GM21717 (cell line): ENCODE data around the gene NDUFV1.
"Not testable (repeated sequence)": the region's sequence is repeated elsewhere in the genome, so short reads cannot be mapped to it uniquely, and the experiment has no call there.

ENCODE experiments used
- ATAC-seq: cut with Tn5 transposase; IDR thresholded peaks from one replicate; pipeline ENCODE4 v1.9.1; 2021; ENCODE audit warnings: mild to moderate bottlenecking, moderate library complexity; ENCODE audit not compliant: unreplicated experiment

Gene NDUFV1

DNA sequence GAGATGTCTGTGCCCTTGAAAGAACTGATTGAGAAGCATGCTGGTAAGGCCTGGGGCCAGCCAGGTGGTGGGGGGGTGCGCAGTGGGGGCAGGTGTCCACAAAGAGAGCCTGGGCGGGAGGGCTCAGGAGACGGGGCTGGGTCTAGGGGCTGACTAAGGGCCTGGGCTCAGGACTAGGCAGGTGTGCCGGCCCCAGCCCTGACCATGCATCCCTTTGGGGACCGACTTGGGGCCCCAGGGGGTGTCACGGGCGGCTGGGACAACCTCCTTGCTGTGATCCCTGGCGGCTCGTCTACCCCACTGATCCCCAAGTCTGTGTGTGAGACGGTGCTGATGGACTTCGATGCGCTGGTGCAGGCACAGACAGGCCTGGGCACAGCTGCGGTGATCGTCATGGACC lies 4.4 kb downstream of the NDUFV1 start:
- no peak for ATAC-seq

DNA sequence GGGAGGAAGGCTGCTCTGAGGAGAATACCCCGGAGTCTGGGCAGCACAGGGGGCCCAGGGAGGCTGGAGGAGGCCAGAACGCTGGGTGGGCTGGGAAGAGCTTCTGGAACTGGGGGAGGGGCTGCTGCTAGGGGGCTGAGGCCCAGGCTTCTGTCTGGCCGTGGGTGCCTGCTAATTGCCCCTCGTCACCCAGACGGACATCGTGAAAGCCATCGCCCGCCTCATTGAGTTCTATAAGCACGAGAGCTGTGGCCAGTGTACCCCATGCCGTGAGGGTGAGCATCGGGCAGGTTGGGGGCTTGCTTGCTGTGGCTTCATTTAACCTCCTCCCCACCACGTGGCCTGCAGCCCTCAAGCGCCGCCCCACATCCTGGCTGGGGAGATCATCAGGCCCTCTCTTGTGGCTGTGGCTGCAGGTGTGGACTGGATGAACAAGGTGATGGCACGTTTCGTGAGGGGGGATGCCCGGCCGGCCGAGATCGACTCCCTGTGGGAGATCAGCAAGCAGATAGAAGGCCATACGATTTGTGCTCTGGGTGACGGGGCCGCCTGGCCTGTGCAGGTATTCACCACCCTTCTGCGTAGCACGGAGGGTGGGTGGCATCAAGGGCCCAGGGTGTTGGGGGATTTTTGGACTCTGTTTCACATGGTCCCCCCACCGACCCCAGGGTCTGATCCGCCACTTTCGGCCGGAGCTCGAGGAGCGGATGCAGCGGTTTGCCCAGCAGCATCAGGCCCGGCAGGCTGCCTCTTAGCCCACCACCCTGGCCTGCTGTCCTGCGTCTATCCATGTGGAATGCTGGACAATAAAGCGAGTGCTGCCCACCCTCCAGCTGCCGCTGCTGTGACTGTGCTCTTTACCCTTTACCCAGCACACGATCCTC lies 5.2 kb downstream of the NDUFV1 start:
- no peak for ATAC-seq

DNA sequence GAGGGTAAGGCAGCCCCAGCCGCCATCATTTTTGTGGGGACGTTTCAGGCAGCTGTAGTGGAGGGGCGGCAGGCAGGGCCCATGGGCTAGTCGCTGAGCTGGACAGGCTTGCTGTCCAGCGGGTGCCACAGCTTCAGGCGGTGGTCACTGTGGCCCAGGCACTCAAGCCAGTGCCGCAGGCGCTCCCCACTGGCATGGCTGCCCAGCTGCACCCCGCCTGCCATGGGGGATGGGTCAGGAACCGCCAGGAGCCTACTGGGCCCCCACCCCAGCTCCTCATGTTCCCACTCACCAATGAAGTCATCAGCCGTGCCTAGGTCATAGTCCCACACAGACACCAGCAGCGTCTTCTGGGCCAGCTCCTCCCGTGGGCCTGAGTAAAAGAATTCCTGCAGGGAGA lies 6.0 kb downstream of the NDUFV1 start:
- no peak for ATAC-seq

DNA sequence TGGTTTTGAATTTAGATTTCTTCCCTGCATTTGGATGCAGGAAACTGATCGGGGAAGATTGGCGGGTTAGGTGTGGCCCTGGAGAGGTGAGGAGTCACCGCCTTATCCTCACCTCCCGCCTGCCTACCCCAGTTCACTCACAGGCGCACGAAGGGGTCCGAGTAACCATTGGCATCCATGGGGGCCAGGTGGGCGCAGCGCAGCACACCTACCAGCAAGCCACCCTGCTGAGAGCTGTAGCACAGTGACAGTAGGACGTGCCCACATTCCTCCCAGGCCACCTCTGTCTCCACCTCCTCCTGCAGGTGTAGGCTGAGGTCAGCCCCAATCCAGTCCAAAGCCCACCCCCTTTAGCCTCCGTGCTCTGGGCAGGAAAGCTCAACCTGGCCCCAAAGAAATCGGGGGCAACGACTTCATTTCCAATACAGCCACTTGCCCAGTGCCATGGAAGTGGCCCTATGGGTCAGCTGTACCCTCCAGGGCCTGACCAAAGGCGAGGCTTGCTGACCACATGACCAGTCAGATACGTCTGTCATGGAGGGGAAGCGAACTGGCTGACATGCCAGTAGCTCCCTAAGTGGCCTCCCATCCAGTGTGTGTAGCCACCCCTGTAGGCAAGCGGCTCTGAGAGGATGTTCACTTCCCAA lies 6.7 kb downstream of the NDUFV1 start:
- no peak for ATAC-seq

DNA sequence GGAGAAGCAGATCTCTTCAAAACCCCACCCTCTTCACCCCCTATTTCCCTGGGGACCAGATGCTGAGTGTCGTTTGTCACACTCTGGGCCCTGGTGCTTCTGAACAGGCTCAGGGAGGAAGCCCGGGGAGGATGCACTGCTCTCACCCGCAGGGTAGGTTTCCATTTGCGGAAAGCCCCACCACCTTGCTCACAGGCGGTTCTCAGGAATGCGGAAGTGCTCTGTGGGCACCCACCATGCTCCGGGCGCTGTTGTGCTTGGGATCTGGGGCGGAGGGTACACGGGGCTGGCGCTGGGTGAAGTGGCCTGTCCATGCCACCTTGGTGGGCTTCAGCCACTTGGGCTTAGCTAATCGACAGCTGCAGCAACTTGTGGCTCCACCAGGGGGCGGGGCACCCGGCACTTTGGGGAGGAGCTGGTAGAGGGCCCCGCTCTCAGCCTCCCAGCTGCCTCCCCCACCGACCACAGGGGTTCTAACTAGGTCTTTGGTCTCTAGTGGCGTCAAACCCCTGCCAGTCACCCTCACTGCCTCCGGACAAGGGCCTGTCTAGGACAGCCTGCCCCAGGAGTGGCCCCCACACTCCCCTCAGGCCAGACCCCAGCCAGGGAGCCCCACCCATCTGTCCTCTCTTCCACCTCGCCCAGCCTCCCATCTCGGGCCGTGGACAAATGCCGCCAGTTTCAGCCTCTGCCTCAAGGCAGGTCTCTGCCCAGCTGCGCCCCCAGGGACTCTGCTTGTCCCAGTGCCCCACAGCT lies 7.4 kb downstream of the NDUFV1 start:
- ATAC-seq: peak; percentile 69

DNA sequence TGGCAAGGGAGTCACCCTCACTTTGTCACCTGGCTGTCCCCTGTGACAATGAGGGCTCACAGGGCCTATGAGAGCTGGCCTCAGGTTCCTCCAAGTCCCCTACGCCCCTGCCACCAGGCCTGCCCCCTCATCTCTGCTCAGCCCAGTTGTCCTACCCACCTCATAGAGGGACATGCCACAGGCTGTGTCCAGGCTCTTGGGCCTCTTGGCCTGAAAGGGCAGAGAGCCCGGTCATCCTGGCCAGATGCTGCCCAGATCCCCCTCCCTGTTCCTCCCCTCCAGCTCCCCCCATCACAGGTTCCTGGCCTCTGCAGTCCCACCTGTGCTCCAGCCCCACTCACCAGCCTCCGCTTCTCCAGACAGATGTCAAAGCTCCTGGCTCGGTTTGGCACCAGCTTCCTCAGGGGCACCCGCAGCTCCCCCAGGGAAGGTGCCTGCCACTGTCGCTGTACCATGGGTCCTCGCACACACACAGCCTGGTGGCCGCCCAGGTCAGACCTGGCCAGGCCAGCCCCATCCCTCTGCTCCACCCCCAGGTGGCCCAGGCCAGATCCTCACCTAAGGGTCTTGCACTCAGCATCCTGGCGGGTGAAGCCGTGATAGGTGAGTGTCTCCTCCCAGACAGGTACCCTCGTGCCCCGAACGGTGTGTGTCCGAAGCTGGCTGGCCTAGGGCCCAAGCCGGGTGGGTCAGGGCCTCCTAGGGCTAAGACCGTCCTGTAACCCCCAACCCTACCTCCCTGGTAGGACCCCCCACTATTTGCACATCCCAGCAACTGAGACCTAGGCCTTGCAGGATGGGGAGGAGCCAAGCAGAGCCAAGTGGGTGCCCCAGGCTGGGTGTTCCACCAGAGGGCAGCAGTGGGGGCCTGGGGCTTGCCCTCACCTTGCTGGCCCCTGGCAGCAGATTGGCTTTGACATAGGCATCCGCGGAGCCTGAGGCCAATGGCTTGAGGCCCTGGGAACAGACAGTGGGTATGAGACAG lies 8.3 kb downstream of the NDUFV1 start:
- ATAC-seq: no peak

DNA sequence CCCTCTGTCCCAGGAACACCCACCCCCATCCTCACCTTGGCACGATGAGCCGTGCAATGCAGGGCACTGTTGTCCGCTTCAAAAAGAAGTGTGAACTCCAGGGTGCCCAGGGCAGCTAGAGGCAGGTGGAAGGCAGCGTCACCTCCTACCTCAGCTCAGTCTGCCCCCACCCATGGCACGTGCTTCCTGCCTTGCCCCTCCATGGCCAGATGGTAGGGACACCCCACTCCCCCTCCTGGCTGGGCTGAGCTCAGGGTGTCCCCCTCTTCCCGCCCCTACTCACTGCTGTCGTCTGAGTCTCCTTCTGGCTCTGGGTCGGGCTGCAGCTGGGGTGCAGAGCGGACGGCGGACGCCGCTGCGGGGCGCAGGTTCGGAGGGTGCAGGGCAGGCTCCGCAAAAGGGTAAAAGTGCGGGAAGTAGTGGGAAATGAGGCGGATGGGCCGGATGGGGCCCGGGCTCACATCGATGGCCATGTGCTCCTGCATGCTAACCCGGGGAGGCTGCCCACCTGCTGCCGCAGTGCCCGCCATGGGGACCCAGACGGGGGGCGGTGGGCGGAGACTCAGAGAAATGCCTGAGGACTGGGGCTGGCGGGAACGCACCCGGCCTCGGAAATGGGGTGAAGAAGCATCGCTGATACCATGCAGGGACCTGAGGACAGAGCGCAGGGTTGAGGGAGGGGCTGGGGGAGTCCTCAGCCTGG lies 9.1 kb downstream of the NDUFV1 start:
- ATAC-seq: no peak

DNA sequence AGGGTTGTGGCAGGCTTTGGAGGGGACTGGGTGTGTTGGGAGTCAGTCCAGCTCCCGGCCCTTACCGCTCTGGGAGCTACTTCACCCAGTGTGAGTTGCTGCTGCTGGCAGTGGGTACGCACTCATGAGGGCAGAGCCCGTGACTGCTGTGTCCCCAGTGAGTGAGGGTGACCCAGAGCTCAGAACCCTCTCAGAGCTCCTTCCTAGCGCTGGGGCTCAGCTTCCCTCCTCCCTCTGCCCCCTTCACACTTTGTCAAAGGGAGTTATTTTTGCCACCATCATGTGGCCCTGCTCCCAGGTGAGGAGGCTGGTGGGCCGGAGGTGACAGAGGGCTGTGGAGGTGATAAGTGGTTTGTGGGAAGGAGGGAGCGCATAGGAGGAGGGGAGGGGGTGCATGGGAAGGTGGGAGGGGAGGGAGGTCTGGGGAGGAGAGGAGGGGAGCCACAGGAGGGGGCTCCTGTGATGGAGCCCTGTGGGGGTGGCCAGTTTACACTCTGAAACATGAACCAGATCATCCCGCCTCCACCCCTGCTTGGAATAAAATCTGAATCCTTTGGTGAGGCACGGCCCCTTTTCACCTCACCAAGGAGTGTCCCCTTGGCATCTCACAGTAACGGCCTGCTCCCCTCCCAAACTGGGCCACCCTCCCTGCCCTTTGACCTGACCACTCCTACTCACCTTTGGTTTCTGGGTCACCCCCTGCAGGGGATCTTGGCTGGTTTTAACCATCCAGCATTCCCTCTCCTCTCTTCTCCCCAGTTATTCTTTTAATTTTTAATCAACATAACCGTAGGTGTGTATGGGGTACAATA lies 9.9 kb downstream of the NDUFV1 start:
- ATAC-seq: no peak

DNA sequence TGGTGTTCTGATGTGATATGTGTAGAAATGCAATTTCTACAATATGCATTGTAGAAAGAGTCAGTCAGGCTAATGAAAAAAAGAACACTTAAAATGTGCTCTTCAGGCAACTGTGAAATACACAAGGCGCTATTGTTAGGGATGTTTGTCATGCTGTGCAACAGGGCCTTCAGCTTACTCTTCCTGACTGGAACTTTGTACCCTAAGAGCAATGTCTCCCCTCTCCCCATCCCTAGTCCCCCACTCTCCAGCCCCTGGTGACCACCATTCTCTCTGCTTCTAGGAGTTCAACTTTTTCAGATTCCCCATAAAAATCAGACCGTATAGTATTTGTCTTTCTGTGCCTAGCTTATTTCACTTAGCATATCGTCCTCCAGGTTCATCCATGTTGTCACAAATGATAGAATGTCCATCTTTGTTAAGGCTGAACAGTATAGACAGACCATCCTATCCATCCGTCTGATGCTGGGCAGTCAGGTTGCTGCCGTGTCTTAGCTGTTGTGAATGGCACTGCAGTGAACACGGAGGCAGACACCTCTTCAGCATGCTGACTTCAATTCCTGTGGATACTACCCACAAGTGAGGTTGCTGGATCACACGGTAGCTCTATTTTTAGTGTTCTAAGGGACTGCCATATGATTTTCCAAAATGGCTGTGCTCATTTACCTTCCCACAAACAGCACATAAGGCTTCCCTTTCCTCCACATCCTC lies 10.7 kb downstream of the NDUFV1 start:
- no peak for ATAC-seq

DNA sequence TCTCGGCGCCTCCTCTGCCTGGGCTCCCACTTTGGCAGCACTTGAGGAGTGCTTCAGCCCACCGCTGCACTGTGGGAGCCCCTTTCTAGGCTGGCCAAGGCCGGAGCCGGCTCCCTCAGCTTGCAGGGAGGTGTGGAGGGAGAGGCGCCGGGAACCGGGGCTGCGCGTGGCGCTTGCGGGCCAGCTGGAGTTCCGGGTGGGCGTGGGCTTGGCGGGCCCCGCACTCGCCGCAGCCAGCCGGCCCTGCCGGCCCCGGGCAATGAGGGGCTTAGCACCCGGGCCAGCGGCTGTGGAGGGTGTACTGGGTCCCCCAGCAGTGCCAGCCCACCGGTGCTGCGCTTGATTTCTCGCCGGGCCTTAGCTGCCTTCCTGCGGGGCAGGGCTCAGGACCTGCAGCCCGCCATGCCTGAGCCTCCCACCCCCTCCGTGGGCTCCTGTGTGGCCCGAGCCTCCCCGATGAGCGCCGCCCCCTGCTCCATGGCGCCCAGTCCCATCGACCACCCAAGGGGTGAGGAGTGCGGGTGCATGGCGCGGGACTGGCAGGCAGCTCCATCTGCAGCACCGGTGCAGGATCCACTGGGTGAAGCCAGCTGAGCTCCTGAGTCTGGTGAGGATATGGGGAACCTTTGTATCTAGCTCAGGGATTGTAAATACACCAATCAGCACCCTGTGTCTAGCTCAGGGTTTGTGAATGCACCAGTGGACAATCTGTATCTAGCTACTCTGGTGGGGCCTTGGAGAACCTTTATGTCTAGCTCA lies 12.3 kb downstream of the NDUFV1 start:
- ATAC-seq: not testable (repeated sequence)

DNA sequence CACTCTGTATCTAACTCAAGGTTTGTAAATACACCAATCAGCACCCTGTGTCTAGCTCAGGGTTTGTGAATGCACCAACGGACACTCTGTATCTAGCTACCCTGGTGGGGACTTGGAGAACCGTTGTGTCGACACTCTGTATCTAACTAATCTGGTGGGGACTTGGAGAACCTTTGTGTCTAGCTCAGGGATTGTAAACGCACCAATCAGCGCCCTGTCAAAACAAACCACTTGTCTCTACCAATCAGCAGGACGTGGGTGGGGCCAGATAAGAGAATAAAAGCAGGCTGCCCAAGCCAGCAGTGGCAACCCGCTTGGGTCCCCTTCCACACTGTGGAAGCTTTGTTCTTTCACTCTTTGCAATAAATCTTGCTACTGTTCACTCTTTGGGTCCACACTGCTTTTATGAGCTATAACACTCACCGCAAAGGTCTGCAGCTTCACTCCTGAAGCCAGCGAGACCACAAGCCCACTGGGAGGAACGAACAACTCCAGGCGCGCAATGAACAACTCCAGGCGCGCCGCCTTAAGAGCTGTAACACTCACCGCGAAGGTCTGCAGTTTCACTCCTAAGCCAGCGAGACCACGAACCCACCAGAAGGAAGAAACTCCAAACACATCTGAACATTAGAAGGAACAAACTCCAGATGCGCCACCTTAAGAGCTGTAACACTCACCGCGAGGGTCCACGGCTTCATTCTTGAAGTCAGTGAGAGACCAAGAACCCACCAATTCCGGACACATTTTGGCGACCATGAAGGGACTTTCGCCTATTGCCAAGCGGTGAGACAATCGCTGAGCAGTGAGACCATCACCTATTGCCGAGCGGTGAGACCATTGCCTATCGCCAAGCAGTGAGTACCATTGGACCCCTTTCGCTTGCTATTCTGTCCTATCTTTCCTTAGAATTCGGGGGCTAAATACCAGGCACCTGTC lies 13.2 kb downstream of the NDUFV1 start:
- not testable (repeated sequence) for ATAC-seq

DNA sequence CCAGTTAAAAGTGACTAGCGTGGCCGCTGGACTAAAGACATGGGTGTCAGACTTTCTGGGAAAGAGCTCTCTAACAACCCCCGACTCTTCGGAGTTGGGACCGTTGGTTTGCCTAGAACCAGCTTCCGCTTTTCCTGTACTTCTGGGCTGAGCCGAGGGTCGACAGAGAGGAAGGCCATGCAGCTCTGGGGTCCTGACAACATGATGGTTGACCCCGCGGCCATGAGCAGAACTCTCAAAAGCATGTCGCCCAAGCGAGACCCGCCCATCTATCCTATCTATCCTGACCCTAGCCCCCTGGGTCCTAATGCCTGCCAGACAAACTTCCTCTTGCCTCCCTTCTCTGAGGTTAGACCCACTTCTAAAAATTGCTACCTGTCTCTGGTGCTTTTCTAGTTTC lies 13.9 kb downstream of the NDUFV1 start:
- ATAC-seq: not testable (repeated sequence)

DNA sequence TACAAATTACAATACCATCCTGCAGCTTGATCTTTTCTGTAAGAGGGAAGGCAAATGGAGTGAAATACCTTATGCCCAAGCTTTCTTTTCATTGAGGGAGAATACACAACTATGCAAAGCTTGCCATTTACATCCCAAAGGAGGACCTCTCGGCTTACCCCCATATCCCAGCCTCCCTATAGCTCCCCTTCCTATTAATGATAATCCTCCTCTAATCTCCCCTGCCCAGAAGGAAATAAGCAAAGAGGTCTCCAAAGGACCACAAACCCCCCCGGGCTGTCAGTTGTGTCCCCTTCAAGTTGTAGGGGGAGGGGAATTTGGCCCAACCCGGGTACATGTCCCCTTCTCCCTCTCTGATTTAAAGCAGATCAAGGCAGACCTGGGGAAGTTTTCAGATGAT lies 15.2 kb downstream of the NDUFV1 start:
- ATAC-seq: not testable (repeated sequence)

DNA sequence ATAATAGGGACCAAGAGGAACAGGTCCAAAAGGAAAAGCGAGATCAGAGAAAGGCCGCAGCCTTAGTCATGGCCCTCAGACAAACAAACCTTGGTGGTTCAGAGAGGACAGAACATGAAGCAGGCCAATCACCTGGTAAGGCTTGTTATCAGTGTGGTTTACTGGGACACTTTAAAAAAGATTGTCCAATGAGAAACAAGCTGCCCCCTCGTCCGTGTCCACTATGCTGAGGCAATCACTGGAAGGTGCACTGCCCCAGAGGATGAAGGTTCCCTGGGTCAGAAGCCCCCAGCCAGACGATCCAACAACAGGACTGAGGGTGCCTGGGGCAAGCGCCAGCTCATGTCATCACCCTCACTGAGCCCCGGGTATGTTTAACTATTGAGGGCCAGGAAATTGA lies 16.2 kb downstream of the NDUFV1 start:
- ATAC-seq: not testable (repeated sequence)

DNA sequence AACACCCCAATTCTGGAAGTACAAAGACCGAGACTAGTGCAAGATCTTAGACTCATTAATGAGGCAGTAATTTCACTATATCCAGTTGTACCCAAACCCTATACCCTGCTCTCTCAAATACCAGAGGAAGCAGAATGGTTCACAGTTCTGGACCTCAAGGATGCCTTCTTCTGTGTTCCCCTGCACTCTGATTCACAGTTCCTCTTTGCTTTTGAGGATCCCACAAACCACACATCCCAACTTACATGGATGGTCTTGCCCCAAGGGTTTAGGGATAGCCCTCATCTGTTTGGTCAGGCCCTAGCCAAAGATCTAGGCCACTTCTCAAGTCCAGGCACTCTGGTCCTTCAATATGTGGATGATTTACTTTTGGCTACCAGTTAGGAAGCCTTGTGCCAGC lies 17.1 kb downstream of the NDUFV1 start:
- not testable (repeated sequence) for ATAC-seq

DNA sequence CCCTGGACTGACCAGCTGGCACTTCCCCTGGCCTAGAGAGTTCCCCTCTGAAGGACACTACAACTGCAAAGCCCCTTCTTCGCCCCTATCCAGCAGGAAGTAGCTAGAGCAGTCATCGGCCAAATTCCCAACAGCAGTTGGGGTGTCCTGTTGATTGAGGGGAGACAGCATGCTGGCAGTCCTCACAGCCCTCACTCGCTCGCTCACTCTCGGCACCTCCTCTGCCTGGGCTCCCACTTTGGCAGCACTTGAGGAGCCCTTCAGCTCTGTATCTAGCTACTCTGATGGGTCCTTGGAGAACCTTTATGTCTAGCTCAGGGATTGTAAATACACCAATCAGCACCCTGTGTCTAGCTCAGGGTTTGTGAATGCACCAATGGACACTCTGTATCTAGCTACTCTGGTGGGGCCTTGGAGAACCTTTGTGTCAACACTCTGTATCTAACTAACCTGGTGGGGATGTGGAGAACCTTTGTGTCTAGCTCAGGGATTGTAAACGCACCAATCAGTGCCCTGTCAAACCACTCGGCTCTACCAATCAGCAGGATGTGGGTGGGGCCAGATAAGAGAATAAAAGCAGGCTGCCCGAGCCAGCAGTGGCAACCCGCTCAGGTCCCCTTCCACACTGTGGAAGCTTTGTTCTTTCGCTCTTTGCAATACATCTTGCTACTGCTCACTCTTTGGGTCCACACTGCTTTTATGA lies 19.5 kb downstream of the NDUFV1 start:
- not testable (repeated sequence) for ATAC-seq
